Measurements from ENCODE around the gene SLF2.

SLF2 gene

GRCh38 chr10:100917071-100917470 is 4.3 kb downstream of the SLF2 start:
- H3K9ac ChIP-seq = no peak overlapping the region
- no peaks in the 10 kb centered on the region for H3K36me3 ChIP-seq (ENCODE audit: insufficient read depth)
- no peak overlapping the region for H2AFZ ChIP-seq (ENCODE audit: low read depth)
- H3K4me3 ChIP-seq (IDR thresholded peaks at IDR 0.05; ENCODE audit: insufficient read depth, low read depth, low read length) = no peak overlapping the region
- H3K27me3 ChIP-seq (ENCODE audit: insufficient read depth, low read depth) = no peaks in the 10 kb centered on the region
- peaks cover 24% of the 10 kb centered on the region for H3K79me2 ChIP-seq (ENCODE audit: insufficient read depth, low read depth)
- H3K4me2 ChIP-seq = no peak overlapping the region
- H3K27ac ChIP-seq = no peak overlapping the region
- H3K4me1 ChIP-seq (ENCODE audit: low read depth, poor library complexity, severe bottlenecking) = peaks cover 28% of the 10 kb centered on the region
- H4K20me1 ChIP-seq (ENCODE audit: insufficient read depth) = no peaks in the 10 kb centered on the region
- TF ChIP-seq CTCF (conservative IDR thresholded peaks at IDR 0.05; ENCODE audit: low read depth, low read length) = no peak

GRCh38 chr10:100923580-100923979 is 10.8 kb downstream of the SLF2 start:
- H3K9ac ChIP-seq = no peak overlapping the region
- H3K36me3 ChIP-seq (ENCODE audit: insufficient read depth) = no peaks in the 10 kb centered on the region
- no peak overlapping the region for H3K4me3 ChIP-seq (IDR thresholded peaks at IDR 0.05; ENCODE audit: insufficient read depth, low read depth, low read length)
- no peaks in the 10 kb centered on the region for H4K20me1 ChIP-seq (ENCODE audit: insufficient read depth)
- no peaks in the 10 kb centered on the region for H3K27me3 ChIP-seq (ENCODE audit: insufficient read depth, low read depth)
- H3K4me1 ChIP-seq (ENCODE audit: low read depth, poor library complexity, severe bottlenecking) = no peaks in the 10 kb centered on the region
- H3K27ac ChIP-seq = no peak overlapping the region
- no peak for TF ChIP-seq CTCF (conservative IDR thresholded peaks at IDR 0.05; ENCODE audit: low read depth, low read length)
- H3K79me2 ChIP-seq (ENCODE audit: insufficient read depth, low read depth) = no peaks in the 10 kb centered on the region
- no peak overlapping the region for H3K4me2 ChIP-seq
- H2AFZ ChIP-seq (ENCODE audit: low read depth) = no peak overlapping the region

GRCh38 chr10:100927266-100927665 is 14.5 kb downstream of the SLF2 start:
- no peaks in the 10 kb centered on the region for H3K27me3 ChIP-seq (ENCODE audit: insufficient read depth, low read depth)
- no peak for TF ChIP-seq CTCF (conservative IDR thresholded peaks at IDR 0.05; ENCODE audit: low read depth, low read length)
- H3K4me1 ChIP-seq (ENCODE audit: low read depth, poor library complexity, severe bottlenecking) = no peaks in the 10 kb centered on the region
- H2AFZ ChIP-seq (ENCODE audit: low read depth) = no peak overlapping the region
- no peak overlapping the region for H3K27ac ChIP-seq
- H3K4me2 ChIP-seq = no peak overlapping the region
- no peaks in the 10 kb centered on the region for H3K36me3 ChIP-seq (ENCODE audit: insufficient read depth)
- H3K9ac ChIP-seq = no peak overlapping the region
- no peaks in the 10 kb centered on the region for H3K79me2 ChIP-seq (ENCODE audit: insufficient read depth, low read depth)
- H4K20me1 ChIP-seq (ENCODE audit: insufficient read depth) = no peaks in the 10 kb centered on the region
- H3K4me3 ChIP-seq (IDR thresholded peaks at IDR 0.05; ENCODE audit: insufficient read depth, low read depth, low read length) = no peak overlapping the region

- Histone ChIP-seq H2AFZ (ENCODE audit: low read depth) (no peak overlapping the region), H3K4me2 (no peak overlapping the region), H3K4me3 (IDR thresholded peaks at IDR 0.05; ENCODE audit: insufficient read depth, low read depth, low read length) (no peak overlapping the region), H3K4me1 (ENCODE audit: low read depth, poor library complexity, severe bottlenecking) (no peaks in the 10 kb centered on the region), H3K27ac (no peak overlapping the region), H3K36me3 (ENCODE audit: insufficient read depth) (no peaks in the 10 kb centered on the region), H3K9ac (no peak overlapping the region), H3K79me2 (ENCODE audit: insufficient read depth, low read depth) (no peaks in the 10 kb centered on the region), H3K27me3 (ENCODE audit: insufficient read depth, low read depth) (no peaks in the 10 kb centered on the region), H4K20me1 (ENCODE audit: insufficient read depth) (no peaks in the 10 kb centered on the region)
- TF ChIP-seq CTCF (conservative IDR thresholded peaks at IDR 0.05; ENCODE audit: low read depth, low read length) = no peak
Observed at GRCh38 chr10:100928039-100928438, 15.3 kb downstream of the SLF2 start.
